HCT116 (cell line): ENCODE measurements around the gene PIGM. TPM values are rescaled to one million over a fixed set of nuclear protein-coding genes. Genes with fewer than 3 reads are reported as not detected.
"Not testable (repeated sequence)": the region's sequence is repeated elsewhere in the genome, so short reads cannot be mapped to it uniquely, and the experiment has no call there.

Experiments
- ATAC-seq: fragments of 200-7000 bp; cut with Tn5 transposase; 2 replicates; pipeline ENCODE4 v1.9.1; 2020; ENCODE audit warnings: mild to moderate bottlenecking, moderate library complexity
- BruUV-seq: library from RNA; stranded (reverse); fragments of 400-500 nt; replicated peaks from 2 replicates; lab custom pipeline; 2021; lab: Mats Ljungman, UMichigan
- CTCF ChIA-PET: fragments of 300-600 bp; sonication (Branson Sonifier 250); formaldehyde crosslinking; loops from one replicate; lab custom pipeline; 2021; ENCODE audit warnings: antibody characterized with exemption; lab: Charles Lee
- POLR2A ChIA-PET: fragments of 300-600, 350-600 bp; sonication (Branson Sonifier 250); formaldehyde crosslinking; loops from one replicate; lab custom pipeline; 2021; ENCODE audit warnings: antibody characterized with exemption; lab: Charles Lee
- RAD21 ChIA-PET, 2 experiments: fragments of 300-600 bp; sonication (Branson Sonifier 250); formaldehyde crosslinking; loops; one replicate each; lab custom pipeline; 2023; ENCODE audit warnings: low total read pairs in 2 of 2; ENCODE audit not compliant: uncharacterized antibody in 2 of 2, unreplicated experiment in 2 of 2, low non-redundant PET in 1 of 2; lab: Charles Lee
- DNase-seq: peaks from one replicate; pipeline ENCODE4 v3.0.0-alpha.2; 2010; ENCODE audit warnings: low read depth, low spot score
- H2AFZ ChIP-seq: fragments of 200-600 bp; shearing (Covaris generic), sonication (generic); 2 replicates; pipeline ENCODE4 v1.6.1; 2017; ENCODE audit warnings: low read depth, mixed run types, mixed read lengths, antibody characterized with exemption, low read length; ENCODE audit not compliant: poor library complexity, severe bottlenecking
- H3K27ac ChIP-seq: 2 replicates; pipeline ENCODE4 v1.5.1; 2012; ENCODE audit warnings: low read depth, low read length
- H3K27me3 ChIP-seq: fragments of 200-600 bp; sonication (generic); 2 replicates; pipeline ENCODE4 v1.6.1; 2016; ENCODE audit warnings: mixed run types, low read length, mixed read lengths; ENCODE audit not compliant: insufficient read depth
- H3K36me3 ChIP-seq, 2 experiments: fragments of 200-500 bp in 1 of 2; fragments of 200-600 bp in 1 of 2; sonication (Bioruptor generic) in 1 of 2; sonication (generic) in 1 of 2; 2 replicates each; pipeline versions ENCODE4 v1.5.1 to v1.6.1; 2014 to 2016; ENCODE audit warnings: low read length in 2 of 2, inconsistent platforms in 1 of 2, mixed read lengths in 1 of 2, mixed run types in 1 of 2; ENCODE audit not compliant: insufficient read depth in 2 of 2, control insufficient read depth in 1 of 2
- H3K4me1 ChIP-seq, 2 experiments: fragments of 200-600 bp in 1 of 2; sonication (generic) in 1 of 2; 2 replicates each; pipeline versions ENCODE4 v1.5.1 to v1.6.1; 2012 to 2017; ENCODE audit warnings: low read length in 2 of 2, inconsistent platforms in 1 of 2, mild to moderate bottlenecking in 1 of 2, mixed read lengths in 1 of 2, mixed run types in 1 of 2, moderate library complexity in 1 of 2; ENCODE audit not compliant: insufficient read depth in 2 of 2, control insufficient read depth in 1 of 2
- H3K4me2 ChIP-seq: fragments of 200-600 bp; sonication (generic); 2 replicates; pipeline ENCODE4 v1.6.1; 2017; ENCODE audit warnings: mixed run types, low read length, mixed read lengths
- H3K4me3 ChIP-seq, 2 experiments: fragments of 200-600 bp in 1 of 2; sonication (generic) in 1 of 2; replicated peaks in 1 of 2; 2 replicates each; pipeline ENCODE4 v1.5.1; 2011 to 2016; ENCODE audit warnings: low read length in 2 of 2, control low read depth in 1 of 2, low read depth in 1 of 2, mild to moderate bottlenecking in 1 of 2, mixed read lengths in 1 of 2, mixed run types in 1 of 2
- H3K79me2 ChIP-seq: fragments of 200-600 bp; sonication (generic); 2 replicates; pipeline ENCODE4 v1.6.1; 2017; ENCODE audit warnings: mild to moderate bottlenecking, mixed run types, low read length, moderate library complexity, mixed read lengths; ENCODE audit not compliant: insufficient read depth
- H3K9ac ChIP-seq: fragments of 200-600 bp; sonication (generic); 2 replicates; pipeline ENCODE4 v1.6.1; 2016; ENCODE audit warnings: low read length, mixed read lengths
- H3K9me2 ChIP-seq: fragments of 200-600 bp; sonication (generic), shearing (Covaris generic); 2 replicates; pipeline ENCODE4 v1.6.1; 2017; ENCODE audit warnings: mixed run types, mild to moderate bottlenecking, moderate library complexity; ENCODE audit not compliant: insufficient read depth
- H3K9me3 ChIP-seq, 2 experiments: fragments of 200-500 bp in 1 of 2; fragments of 200-600 bp in 1 of 2; sonication (Bioruptor generic) in 1 of 2; sonication (generic) in 1 of 2; 2 replicates each; pipeline ENCODE4 v1.6.1; 2014 to 2017; ENCODE audit warnings: low read length in 2 of 2, mixed read lengths in 2 of 2, inconsistent platforms in 1 of 2, low read depth in 1 of 2, mild to moderate bottlenecking in 1 of 2, mixed run types in 1 of 2, moderate library complexity in 1 of 2; ENCODE audit not compliant: control insufficient read depth in 1 of 2, insufficient read depth in 1 of 2
- H4K20me1 ChIP-seq: fragments of 200-600 bp; sonication (generic), shearing (Covaris generic); 2 replicates; pipeline ENCODE4 v1.6.1; 2017; ENCODE audit warnings: mixed run types, mild to moderate bottlenecking, moderate library complexity; ENCODE audit not compliant: insufficient read depth
- ATF3 ChIP-seq: IDR thresholded peaks from 2 replicates; pipeline ENCODE4 v1.6.1; 2012
- CBX3 ChIP-seq: IDR thresholded peaks from 2 replicates; pipeline ENCODE4 v1.6.1; 2012; ENCODE audit warnings: low read depth
- CEBPB ChIP-seq: IDR thresholded peaks from 2 replicates; pipeline ENCODE4 v1.6.1; 2012; ENCODE audit warnings: low read depth
- ELF1 ChIP-seq: IDR thresholded peaks from 2 replicates; pipeline ENCODE4 v1.6.1; 2012; ENCODE audit warnings: low read depth, borderline replicate concordance
- EZH2 ChIP-seq: fragments of 200-600 bp; sonication (generic); IDR thresholded peaks from 2 replicates; pipeline ENCODE4 v1.6.1; 2017; ENCODE audit warnings: antibody characterized with exemption, mixed run types
- JUND ChIP-seq: IDR thresholded peaks from 2 replicates; pipeline ENCODE4 v1.6.1; 2012
- POLR2AphosphoS5 ChIP-seq: IDR thresholded peaks from 2 replicates; pipeline ENCODE4 v1.6.1; 2011; ENCODE audit warnings: mild to moderate bottlenecking, low read depth, low read length, moderate library complexity
- ZBTB33 ChIP-seq: IDR thresholded peaks from 2 replicates; pipeline ENCODE4 v1.6.1; 2011; ENCODE audit warnings: mild to moderate bottlenecking, low read length, moderate library complexity; ENCODE audit not compliant: insufficient replicate concordance; ENCODE audit errors: extremely low read depth
- intact Hi-C: fragments of 100-400 bp; cut with micrococcal nuclease; formaldehyde crosslinking; loops from 2 replicates; pipeline ENCODE4 v1.10.0; 2022
- total RNA-seq: library from RNA; stranded (reverse); gene quantifications from one replicate; pipeline ENCODE4 v1.2.1, GENCODE V29; 2021; ENCODE audit not compliant: unreplicated experiment

Gene PIGM
- total RNA-seq, 1 experiment from 2014 or later, result 4.1 TPM

- TF ChIP-seq ELF1, result no peak
- no peak for TF ChIP-seq ATF3
- TF ChIP-seq POLR2AphosphoS5, result no peak
- TF ChIP-seq CEBPB, result no peak
- TF ChIP-seq EZH2, result no peak
- TF ChIP-seq ZBTB33, result no peak
- no peak for TF ChIP-seq CBX3
- no peak for TF ChIP-seq JUND
- TF ChIP-seq, all 23 proteins: peak for 0
These were observed 18.8 kb upstream of the PIGM start (continued) for GRCh38 chr1:160050619-160051018.

GRCh38 chr1:160050182-160050581, 18.4 kb upstream of the PIGM start:
- CTCF ChIA-PET, result interaction anchor here (1.7 kb wide), 1 partner anchor 28 kb away, joined by 5 read pairs; no protein-coding TSS in a partner anchor
- H3K4me2 ChIP-seq, BruUV-seq, DNase-seq, H3K9me2 ChIP-seq, H3K79me2 ChIP-seq, POLR2A ChIA-PET, ATAC-seq, H3K9me3 ChIP-seq, intact Hi-C loops, H3K9ac ChIP-seq, RAD21 ChIA-PET, H4K20me1 ChIP-seq, H3K27ac ChIP-seq, H2AFZ ChIP-seq, H3K4me1 ChIP-seq, H3K36me3 ChIP-seq, H3K4me3 ChIP-seq: not testable (repeated sequence)
- peaks cover 27% of the 10 kb centered on the region for H3K27me3 ChIP-seq
